ENCODE data around the gene MAP3K20. TPM values are rescaled to one million over a fixed set of nuclear protein-coding genes. Genes with fewer than 3 reads are reported as not detected.

MAP3K20 gene
- total and polyA plus RNA-seq, 2 of the 4 experiments (the other 2 are of a cell fraction) = 27.5 to 84.4 TPM

- BruUV-seq (replicated peaks) = no TSS peak
- no peak overlapping the region for H3K9ac ChIP-seq (ENCODE audit: low read depth, low read length)
- peaks cover 5 to 6% of the 10 kb centered on the region in 2 experiments; a peak in 2 of 4 replicates for H3K79me1 ChIP-seq (ENCODE audit: low read depth in 1 of 2, low read length in 2 of 2)
These were observed 139.7 kb downstream of the MAP3K20 start for GRCh38 chr2:173215316-173215715.

More at GRCh38 chr2:173215316-173215715, 139.7 kb downstream of the MAP3K20 start:
- Histone ChIP-seq H3K23ac (ENCODE audit: low read depth, low read length) (no peak overlapping the region), H3K9me3 (ENCODE audit: control insufficient read depth, insufficient read depth, low read length) (no peaks in the 10 kb centered on the region), H3K4me3 (ENCODE audit: insufficient read depth, low read depth, low read length) (no peak overlapping the region), H3K27me3 (ENCODE audit: control insufficient read depth, insufficient read depth, low read length) (no peaks in the 10 kb centered on the region), H2BK20ac (ENCODE audit: low read depth, low read length) (no peak overlapping the region), H3K27ac (ENCODE audit: insufficient read depth, low read length) (no peak overlapping the region), H4K20me1 (ENCODE audit: insufficient read depth, low read length) (no peaks in the 10 kb centered on the region), H2BK5ac (ENCODE audit: low read depth, low read length, poor library complexity, severe bottlenecking) (no peak overlapping the region), H2BK120ac (ENCODE audit: low read depth, low read length) (no peak overlapping the region), H2BK15ac (ENCODE audit: low read depth, low read length) (no peak overlapping the region), H3K56ac (ENCODE audit: extremely low read depth, insufficient read depth, low read length) (no peak overlapping the region), H3K9me1 (ENCODE audit: insufficient read depth, low read length) (no peaks in the 10 kb centered on the region), H3K36me3 (ENCODE audit: control insufficient read depth, insufficient read depth, low read length) (peaks cover 8% of the 10 kb centered on the region), H2AFZ (replicated peaks; ENCODE audit: low read length, poor library complexity) (no peak overlapping the region), H3K14ac (replicated peaks; ENCODE audit: low read depth, low read length) (no peak overlapping the region), H3K4ac (ENCODE audit: low read depth, low read length) (no peak overlapping the region), H2AK5ac (ENCODE audit: low read depth, low read length) (no peak overlapping the region), H3K4me1 (ENCODE audit: control insufficient read depth, insufficient read depth, low read length) (peaks cover 14% of the 10 kb centered on the region), H3K4me2 (ENCODE audit: low read depth, low read length) (no peak overlapping the region), H3K18ac (ENCODE audit: low read depth, low read length) (no peak overlapping the region), H4K5ac (ENCODE audit: low read depth, low read length) (no peak overlapping the region), H2AK9ac (replicated peaks; ENCODE audit: low read depth, low read length, poor library complexity) (no peak overlapping the region), H4K91ac (ENCODE audit: insufficient read depth, low read depth, low read length) (no peak overlapping the region), H4K8ac (ENCODE audit: low read depth in 2 of 2, low read length in 2 of 2) (no peak overlapping the region)
- CTCF ChIA-PET = interaction anchor here (5.1 kb wide), 1 partner anchor 188 kb away, joined by 32 read pairs; no protein-coding TSS in a partner anchor
- ATAC-seq (ENCODE audit: low read depth) (no peak), DNase-seq (no peak)
- POLR2A ChIA-PET (ENCODE audit: unreplicated experiment) = no interaction called here
- intact Hi-C loops (cut with micrococcal nuclease) = loop anchor here (5.0 kb wide), 1 partner anchor 1127 kb away; no protein-coding TSS in a partner anchor
- 100% methylated on average over 1 of the region's 4 CpGs; no CpG with 5 or more reads in 1 of the 2 experiments for WGBS, 2 experiments (ENCODE audit: extremely low coverage in 2 of 2, insufficient read length in 1 of 2)
- in situ Hi-C loops (cut with MboI; ENCODE audit: low sequenced_read_pairs) = loop anchor here (5.0 kb wide), 1 partner anchor 403 kb away; no protein-coding TSS in a partner anchor
- dilution Hi-C loops (cut with HindIII; ENCODE audit: low sequenced_read_pairs, unreplicated experiment) = no loop called here
- TF ChIP-seq MAFK (IDR thresholded peaks at IDR 0.05; ENCODE audit: low read depth, low read length) (no peak), RAD21 (IDR thresholded peaks at IDR 0.05; ENCODE audit: low read length) (no peak), RCOR1 (IDR thresholded peaks at IDR 0.05; ENCODE audit: insufficient replicate concordance, low read length) (no peak), POLR2A (IDR thresholded peaks at IDR 0.05; ENCODE audit: low read depth, low read length) (no peak), CEBPB (IDR thresholded peaks at IDR 0.05; ENCODE audit: low read depth, low read length) (no peak), MAZ (IDR thresholded peaks at IDR 0.05; ENCODE audit: borderline replicate concordance, low read depth, low read length) (no peak), BHLHE40 (IDR thresholded peaks at IDR 0.05; ENCODE audit: low read depth, low read length) (no peak)
- TF ChIP-seq, protein P1, sequence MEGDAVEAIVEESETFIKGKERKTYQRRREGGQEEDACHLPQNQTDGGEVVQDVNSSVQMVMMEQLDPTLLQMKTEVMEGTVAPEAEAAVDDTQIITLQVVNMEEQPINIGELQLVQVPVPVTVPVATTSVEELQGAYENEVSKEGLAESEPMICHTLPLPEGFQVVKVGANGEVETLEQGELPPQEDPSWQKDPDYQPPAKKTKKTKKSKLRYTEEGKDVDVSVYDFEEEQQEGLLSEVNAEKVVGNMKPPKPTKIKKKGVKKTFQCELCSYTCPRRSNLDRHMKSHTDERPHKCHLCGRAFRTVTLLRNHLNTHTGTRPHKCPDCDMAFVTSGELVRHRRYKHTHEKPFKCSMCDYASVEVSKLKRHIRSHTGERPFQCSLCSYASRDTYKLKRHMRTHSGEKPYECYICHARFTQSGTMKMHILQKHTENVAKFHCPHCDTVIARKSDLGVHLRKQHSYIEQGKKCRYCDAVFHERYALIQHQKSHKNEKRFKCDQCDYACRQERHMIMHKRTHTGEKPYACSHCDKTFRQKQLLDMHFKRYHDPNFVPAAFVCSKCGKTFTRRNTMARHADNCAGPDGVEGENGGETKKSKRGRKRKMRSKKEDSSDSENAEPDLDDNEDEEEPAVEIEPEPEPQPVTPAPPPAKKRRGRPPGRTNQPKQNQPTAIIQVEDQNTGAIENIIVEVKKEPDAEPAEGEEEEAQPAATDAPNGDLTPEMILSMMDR (conservative IDR thresholded peaks at IDR 0.05; ENCODE audit: low read depth, low read length) = no peak
